ENCODE measurements around the gene INTS14. TPM values are rescaled to one million over a fixed set of nuclear protein-coding genes. Genes with fewer than 3 reads are reported as not detected.
A peak's percentile ranks its signal among the peaks of the same experiment; 100 is the strongest.

Gene INTS14
- total RNA-seq (2021) (46.6 and 53.7 TPM in 2 replicates), Bru-seq, nascent RNA (percentile 81 among the genes with signal in this experiment), BruChase-seq, experiment 1, labeled RNA remaining after a 2-hour chase (percentile 76 among the genes with signal in this experiment), BruChase-seq, experiment 2, labeled RNA remaining after a 6-hour chase (percentile 85 among the genes with signal in this experiment)
- long read RNA-seq, transcript INTS14-217 (12 exons, 2,615 nt): minor isoform, 22 of 113 reads
- long read RNA-seq, transcript INTS14-201 (12 exons, 2,393 nt): major isoform, 41 of 113 reads
- long read RNA-seq, transcript INTS14-202 (11 exons, 1,741 nt): minor isoform, 6 of 113 reads
- long read RNA-seq, partial matches to known transcripts: 12 of 113 reads
- long read RNA-seq, other reads (novel, unspliced or antisense): 26 of 113 reads

- ChIA-PET CTCF (interaction anchor here (0.6 to 0.7 kb wide), 4 partner anchors 12 to 270 kb away, joined by 3 to 7 read pairs (median 5); no protein-coding TSS in a partner anchor), POLR2A (ENCODE audit: unreplicated experiment) (interaction anchor here (0.6 to 0.8 kb wide), 5 partner anchors 13 to 664 kb away, joined by 3 to 5 read pairs (median 4); no protein-coding TSS in a partner anchor)
- Histone ChIP-seq H4K20me1 (ENCODE audit: insufficient read depth) (no peaks in the 10 kb centered on the region; the same call in 1 of the 2 replicates), H3K4me2 (peak within 1 kb of the TSS; percentile 97), H3K9me2 (ENCODE audit: insufficient read depth) (no peaks in the 10 kb centered on the region), H2AFZ (peak within 1 kb of the TSS; percentile 100), H3K36me3 (ENCODE audit: low read depth) (no peaks in the 10 kb centered on the region), H3K79me2 (ENCODE audit: low read depth) (peaks cover 24% of the 10 kb centered on the region), H3K27ac (peak within 1 kb of the TSS; percentile 91), H3K4me3 (peak within 1 kb of the TSS; percentile 88), H3K4me1 (replicated peaks; ENCODE audit: insufficient read depth) (peaks cover 21% of the 10 kb centered on the region), H3F3A (ENCODE audit: insufficient read depth, low read depth) (peaks cover 5% of the 10 kb centered on the region; the same call in 1 of the 2 replicates), H3K27me3 (ENCODE audit: insufficient read depth, low read depth) (no peaks in the 10 kb centered on the region), H3K9me3 (ENCODE audit: insufficient read depth, low read depth) (no peaks in the 10 kb centered on the region)
- TF ChIP-seq EZH2 (IDR thresholded peaks at IDR 0.05; ENCODE audit: low read depth): no peak
- peak; percentile 68 for TF ChIP-seq CTCF (conservative IDR thresholded peaks at IDR 0.05)
- BruUV-seq (replicated peaks): no TSS peak
- DNase-seq: peak; percentile 79 to 97
- intact Hi-C loops (cut with micrococcal nuclease; ENCODE audit: unreplicated experiment): loop anchor here (1.0 to 10.0 kb wide), 5 partner anchors 94 to 884 kb away; partner anchors contain the start of genes DIS3L, DPP8, RAB11A and SNAPC5
These were observed at the start of gene INTS14 for GRCh38 chr15:65610871-65611718. Gene INTS14 (minus strand): TSS chr15:65611131. CDS start chr15:65607380, 3,751 bp downstream.

GRCh38 chr15:65659502-65660052 lies 48.6 kb upstream of the INTS14 start:
- H2AFZ ChIP-seq: no peak overlapping the region
- no peaks in the 10 kb centered on the region for H4K20me1 ChIP-seq (ENCODE audit: insufficient read depth)
- no peaks in the 10 kb centered on the region for H3K9me3 ChIP-seq (ENCODE audit: insufficient read depth, low read depth)
- H3K27me3 ChIP-seq (ENCODE audit: insufficient read depth, low read depth): no peaks in the 10 kb centered on the region
- H3K4me3 ChIP-seq: no peak overlapping the region
- ChIA-PET POLR2A (ENCODE audit: unreplicated experiment) (interaction anchor here (0.7 kb wide), 1 partner anchor 22 kb away, joined by 3 read pairs; no protein-coding TSS in a partner anchor), CTCF (no interaction called here)
- peaks cover 7% of the 10 kb centered on the region; the same call in 1 of the 2 replicates for H3F3A ChIP-seq (ENCODE audit: insufficient read depth, low read depth)
- BruUV-seq (replicated peaks): no TSS peak
- intact Hi-C loops (cut with micrococcal nuclease; ENCODE audit: unreplicated experiment): no loop called here
- DNase-seq: no peak
- H3K79me2 ChIP-seq (ENCODE audit: low read depth): no peaks in the 10 kb centered on the region
- no peak overlapping the region for H3K4me2 ChIP-seq
- no peaks in the 10 kb centered on the region; the same call in 1 of the 2 replicates for H3K4me1 ChIP-seq (replicated peaks; ENCODE audit: insufficient read depth)
- H3K36me3 ChIP-seq (ENCODE audit: low read depth): no peaks in the 10 kb centered on the region
- no peak for TF ChIP-seq CTCF (conservative IDR thresholded peaks at IDR 0.05)
- TF ChIP-seq EZH2 (IDR thresholded peaks at IDR 0.05; ENCODE audit: low read depth): no peak
- no peaks in the 10 kb centered on the region for H3K9me2 ChIP-seq (ENCODE audit: insufficient read depth)
- no peak overlapping the region for H3K27ac ChIP-seq

GRCh38 chr15:65655457-65655856 lies 44.5 kb upstream of the INTS14 start:
- Histone ChIP-seq H3K9me3 (ENCODE audit: insufficient read depth, low read depth) (no peaks in the 10 kb centered on the region), H3K27me3 (ENCODE audit: insufficient read depth, low read depth) (no peaks in the 10 kb centered on the region), H3K27ac (no peak overlapping the region), H4K20me1 (ENCODE audit: insufficient read depth) (no peaks in the 10 kb centered on the region), H3K4me2 (no peak overlapping the region), H3K4me3 (no peak overlapping the region), H3K9me2 (ENCODE audit: insufficient read depth) (no peaks in the 10 kb centered on the region), H3F3A (ENCODE audit: insufficient read depth, low read depth) (peaks cover 7% of the 10 kb centered on the region; the same call in 1 of the 2 replicates), H3K4me1 (replicated peaks; ENCODE audit: insufficient read depth) (peaks cover 9% of the 10 kb centered on the region; the same call in 1 of the 2 replicates), H2AFZ (no peak overlapping the region), H3K79me2 (ENCODE audit: low read depth) (no peaks in the 10 kb centered on the region), H3K36me3 (ENCODE audit: low read depth) (no peaks in the 10 kb centered on the region)
- intact Hi-C loops (cut with micrococcal nuclease; ENCODE audit: unreplicated experiment): no loop called here
- CTCF ChIA-PET: no interaction called here
- TF ChIP-seq CTCF (conservative IDR thresholded peaks at IDR 0.05) (no peak), EZH2 (IDR thresholded peaks at IDR 0.05; ENCODE audit: low read depth) (no peak)
- DNase-seq: no peak
- no TSS peak for BruUV-seq (replicated peaks)
- POLR2A ChIA-PET (ENCODE audit: unreplicated experiment): no interaction called here

Measured in PC-9 (cell line).